CD1c-positive myeloid dendritic cell (primary cell): ENCODE results near the gene CACNB1.
A peak's percentile ranks its signal among the peaks of the same experiment; 100 is the strongest.

ENCODE experiments used
- DNase-seq: peaks from one replicate; pipeline ENCODE4 v3.0.0-alpha.2; 2016; ENCODE audit errors: extremely low spot score

The CACNB1 gene

DNA sequence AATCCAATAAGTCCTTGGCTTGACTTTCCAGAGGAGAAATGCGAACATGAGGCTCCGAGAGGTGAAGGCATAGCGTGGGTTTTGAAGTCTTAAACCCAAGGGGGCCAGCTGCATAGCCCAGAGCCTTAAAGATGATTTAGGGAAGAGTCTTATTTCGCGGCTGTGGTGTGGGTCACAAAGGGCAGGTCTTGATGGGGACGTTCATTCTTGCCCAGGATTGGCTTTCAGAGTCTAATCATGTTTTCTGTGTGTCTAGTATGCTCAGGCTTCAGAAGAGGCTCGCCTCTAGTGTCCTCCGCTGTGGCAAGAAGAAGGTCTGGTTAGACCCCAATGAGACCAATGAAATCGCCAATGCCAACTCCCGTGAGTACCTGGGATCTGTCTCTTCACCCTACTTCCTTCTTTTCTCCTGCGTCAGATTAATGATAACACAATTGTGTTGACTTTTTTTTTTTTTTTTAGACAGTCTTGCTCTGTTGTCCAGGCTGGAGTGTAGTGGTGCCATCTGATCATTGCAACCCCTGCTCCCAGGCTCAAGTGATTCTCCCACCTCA is 3.6 kb upstream of the CACNB1 start:
- DNase-seq, result no peak

DNA sequence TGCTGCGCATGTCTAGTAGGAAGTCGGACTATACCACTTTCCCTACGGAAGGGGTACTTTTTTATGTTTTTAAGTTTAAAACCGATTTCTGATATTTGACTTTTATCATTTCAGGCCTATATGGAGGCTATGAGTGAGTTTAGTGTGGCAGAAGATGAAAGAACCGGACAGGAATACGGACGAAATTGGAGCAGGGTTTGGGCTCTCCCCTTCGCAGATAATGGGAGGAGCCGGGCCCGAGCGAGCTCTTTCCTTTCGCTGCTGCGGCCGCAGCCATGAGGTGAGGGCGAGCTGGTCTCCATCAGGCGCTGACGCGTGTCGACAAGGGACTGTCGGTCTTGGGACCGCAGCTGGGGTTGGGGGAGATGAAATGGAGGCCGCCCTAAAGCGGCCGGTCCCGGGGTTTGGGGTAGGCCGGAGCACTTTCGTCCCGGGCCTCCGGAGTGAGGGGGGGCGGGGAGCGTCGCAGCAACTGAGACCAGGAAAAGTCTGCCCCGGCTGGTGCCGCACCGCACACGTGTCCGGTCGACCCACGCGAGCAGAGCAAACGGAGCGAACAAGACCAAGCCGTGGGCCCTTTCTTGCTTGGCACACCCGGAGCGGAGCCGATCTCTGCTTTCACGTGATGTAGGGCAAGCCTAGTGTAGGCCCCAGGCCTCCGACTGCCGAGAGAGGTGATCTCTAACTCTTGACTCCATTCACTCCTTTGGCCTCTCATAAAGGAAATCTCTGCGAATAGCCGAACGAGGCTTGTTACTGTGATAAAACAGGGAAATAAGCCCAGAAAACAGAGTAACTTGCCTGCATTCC is 2.8 kb upstream of the CACNB1 start, which contains the start of gene RPL19:
TSS of gene RPL19 (plus strand) at position 214 of the 810 bp plus-strand sequence. CDS start at position 276, 62 bp downstream.
- DNase-seq, result peak; percentile 37

DNA sequence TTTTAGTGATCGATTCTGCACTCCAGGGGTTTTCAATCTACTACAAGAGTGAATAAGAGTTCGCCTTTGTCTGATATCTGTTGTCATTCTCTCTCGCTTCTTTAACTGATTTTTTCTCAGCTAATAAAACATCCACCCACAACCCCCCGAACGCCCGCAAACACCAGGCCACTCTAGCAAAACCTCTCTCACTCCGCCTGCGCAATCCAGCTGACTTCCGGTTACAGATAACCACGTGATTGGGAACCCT is 2.3 kb upstream of the CACNB1 start:
- DNase-seq, result peak; percentile 97

DNA sequence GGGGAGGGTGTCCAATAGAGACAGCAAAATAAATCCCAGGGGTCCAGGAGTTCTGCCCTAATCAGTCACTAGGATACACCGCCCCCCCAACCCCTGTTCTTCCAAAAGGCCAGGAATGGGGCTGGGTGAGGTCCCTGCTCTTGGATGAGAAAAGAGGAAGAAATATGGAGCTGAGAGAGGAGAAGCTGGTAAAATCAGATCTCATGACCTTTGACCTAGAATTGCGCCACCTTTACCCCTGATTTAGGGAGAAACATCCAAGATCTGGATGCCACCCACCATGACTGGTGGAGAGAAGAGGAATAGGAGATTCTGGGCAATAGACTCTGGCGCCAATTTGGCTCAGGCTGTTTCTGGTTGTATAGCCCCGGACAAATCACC is 707 bp upstream of the CACNB1 start:
- DNase-seq, result peak; percentile 79

DNA sequence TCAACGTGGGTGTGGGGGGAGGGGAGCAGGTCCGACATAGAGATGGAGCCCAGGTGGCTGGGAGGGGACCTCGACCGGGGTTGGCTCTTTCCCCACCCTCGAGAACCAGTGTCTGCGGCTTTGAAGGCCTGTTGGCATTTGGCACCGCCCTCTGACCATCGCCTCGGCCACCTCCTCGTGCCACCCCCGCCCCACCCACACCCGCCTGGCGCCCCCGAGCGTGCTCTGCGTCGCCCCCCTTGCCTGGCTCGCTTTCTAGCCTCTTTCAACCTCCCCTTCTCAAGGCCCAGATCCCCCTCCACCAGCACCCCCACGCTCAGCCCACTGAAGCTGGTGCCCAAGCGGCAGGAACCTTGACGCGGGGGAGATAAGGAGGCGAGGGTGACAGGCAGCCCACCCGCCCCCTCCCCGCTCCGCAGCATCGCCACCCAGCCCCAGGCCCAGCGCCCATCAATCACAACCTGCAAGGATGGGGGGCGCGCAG is 619 bp downstream of the CACNB1 start:
- no peak for DNase-seq

DNA sequence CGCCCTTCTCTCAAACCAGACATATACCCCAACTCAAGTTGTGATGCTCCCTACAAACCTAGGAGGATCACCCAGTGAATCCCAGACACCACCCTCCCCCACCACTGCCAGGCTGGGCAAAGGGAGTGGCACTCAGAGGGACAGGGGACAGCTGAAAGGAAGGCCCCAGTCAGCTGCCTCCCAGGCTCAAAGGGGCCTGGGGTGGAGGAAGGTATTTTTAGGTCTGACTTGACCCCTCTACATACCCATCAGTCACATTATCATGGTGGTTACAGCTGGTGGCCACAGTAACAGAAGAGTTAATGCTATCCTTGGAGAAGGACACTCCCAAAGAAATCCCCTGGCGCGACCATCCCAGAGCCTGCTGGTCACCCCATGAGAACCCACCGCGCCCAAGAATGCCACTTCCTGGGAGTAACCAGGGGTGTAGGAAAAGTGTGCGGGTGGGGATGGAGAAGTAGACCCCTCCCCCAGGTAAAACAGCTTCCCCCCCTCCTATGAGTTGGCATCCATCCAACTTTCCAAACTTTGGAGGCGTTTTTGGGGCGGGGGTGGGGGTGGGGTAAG is 1.1 kb downstream of the CACNB1 start:
- DNase-seq, result no peak

DNA sequence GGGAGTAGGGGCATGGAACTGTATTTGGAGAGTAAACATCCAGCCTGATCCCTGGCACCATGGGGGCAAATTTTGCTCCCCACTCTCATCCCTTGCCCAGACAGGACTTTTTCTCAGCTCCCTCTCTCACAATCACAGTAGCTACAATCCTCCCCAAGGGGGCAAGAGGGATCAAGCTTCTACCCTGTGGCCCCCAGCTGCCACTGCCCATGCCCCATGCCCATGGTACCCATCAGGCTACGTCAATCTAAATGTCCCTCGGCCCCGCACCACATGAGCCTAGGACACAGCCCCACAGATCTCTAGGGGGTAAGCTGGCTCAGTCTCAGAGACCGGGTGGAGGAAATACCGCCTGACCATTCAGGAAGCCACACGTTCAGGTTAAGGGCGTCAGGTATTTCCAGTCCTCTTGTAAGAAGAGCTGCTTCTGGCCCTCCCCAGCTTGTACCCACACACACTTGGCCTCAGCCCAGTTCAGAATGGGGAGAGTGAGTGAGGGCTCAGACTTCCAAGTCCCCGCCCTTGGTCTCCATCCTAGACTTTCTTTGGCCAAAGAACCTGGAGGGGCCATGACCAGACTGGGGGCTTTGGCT is 1.8 kb downstream of the CACNB1 start:
- DNase-seq, result no peak

DNA sequence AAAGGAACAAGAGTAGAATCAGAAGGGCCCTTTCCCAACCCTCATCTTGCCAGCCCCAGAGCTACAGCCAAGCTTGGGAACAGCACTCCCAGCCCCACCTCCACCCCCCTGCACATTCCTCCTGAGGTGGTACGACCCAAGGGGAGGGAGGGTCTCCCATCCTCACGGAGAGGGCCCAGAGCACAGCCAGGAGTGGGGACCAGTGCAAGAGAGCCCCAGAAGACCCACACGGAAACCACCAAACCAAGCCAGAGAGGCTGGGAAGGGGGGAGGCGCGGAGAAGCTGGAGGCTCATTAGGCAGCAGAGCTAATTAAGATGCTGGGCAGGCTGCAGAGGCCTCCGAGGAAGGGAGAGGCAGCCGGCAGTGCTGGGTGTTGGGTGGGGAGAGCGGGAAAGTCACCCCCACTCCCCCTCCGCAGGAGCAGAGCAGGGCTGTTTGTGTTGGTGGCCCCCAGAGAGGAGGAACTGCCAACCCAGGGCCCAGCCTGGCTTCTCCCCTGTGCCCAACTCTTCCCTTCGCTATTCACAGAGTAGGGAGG is 2.4 kb downstream of the CACNB1 start:
- no peak for DNase-seq

DNA sequence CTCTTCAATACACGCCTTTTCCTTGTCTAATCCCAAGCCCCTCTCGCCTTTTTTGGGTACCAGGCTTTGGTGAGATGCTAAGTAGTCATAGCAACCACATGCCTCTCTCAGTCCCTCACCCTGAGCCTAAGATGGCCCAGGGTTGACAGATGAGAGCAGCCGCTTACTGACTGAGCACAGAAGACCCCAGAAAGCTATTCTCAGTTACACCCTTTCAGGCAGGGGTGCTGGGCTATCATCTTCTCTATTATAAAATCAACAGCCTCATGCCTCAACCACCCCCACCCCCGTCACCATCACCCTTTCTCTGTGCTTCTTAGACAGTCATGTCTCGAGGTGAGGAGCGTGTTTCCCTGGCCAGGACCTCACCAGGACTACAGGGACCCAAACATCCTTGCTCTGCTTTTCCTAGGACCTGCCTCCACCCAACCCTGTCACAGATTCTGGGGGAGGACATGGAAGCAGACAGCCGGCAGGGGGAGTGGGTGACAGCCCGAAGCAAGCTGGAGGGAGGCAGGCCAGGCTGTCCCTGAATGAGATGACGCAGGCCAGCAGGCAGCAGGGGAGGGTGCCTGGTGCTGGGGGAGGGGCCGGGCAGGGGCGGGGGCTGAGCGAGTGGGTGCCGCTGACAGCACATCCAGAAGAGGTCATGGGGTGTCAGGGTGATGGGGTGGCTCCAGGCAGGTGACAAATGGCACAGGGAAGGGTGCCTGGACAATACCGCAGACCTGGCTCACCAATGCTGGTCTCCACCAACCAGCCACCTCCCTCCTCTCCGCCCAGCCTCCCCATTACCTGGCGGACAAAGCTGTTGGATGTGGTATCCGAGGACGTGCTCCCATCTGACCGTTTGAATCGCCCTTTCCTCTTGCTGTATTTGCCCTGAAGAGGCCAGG is 3.1 kb downstream of the CACNB1 start:
- DNase-seq, result no peak

DNA sequence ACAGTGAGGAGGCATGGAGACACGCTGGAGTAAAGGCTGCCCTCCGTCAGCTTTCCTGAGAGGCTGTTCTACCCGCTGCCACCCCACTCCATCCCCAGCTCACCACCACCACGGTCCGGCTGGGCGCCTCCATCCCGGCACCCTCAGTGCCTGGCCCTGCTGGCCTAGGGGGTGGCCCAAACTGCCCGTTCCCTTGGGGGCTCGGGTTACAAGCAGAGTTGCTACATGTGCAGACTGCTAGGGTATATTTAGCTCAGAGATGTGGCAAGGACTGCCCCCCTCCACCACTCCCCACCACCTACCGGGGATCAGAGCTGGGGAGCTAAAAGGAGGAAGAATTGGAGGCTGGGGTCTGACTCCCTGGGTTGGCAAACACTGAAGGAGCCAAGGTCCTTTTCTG is 4.1 kb downstream of the CACNB1 start:
- no peak for DNase-seq

DNA sequence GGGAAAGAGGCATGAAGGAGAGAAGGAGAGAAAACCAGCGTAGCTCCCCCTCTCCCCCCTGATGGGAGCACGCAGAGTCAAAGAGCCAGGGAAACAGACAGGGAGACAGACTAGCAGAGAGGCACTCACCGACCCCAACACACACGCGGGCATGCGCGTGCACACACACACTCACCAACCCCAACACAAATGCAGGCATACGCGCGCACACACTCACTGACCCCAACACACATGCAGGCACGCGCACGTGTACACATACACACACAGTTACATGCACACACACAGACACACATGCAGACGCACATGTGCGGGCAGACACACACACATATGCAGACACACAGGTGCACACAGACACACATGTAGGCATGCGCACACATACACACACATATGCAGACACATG is 4.6 kb downstream of the CACNB1 start:
- DNase-seq, result no peak

DNA sequence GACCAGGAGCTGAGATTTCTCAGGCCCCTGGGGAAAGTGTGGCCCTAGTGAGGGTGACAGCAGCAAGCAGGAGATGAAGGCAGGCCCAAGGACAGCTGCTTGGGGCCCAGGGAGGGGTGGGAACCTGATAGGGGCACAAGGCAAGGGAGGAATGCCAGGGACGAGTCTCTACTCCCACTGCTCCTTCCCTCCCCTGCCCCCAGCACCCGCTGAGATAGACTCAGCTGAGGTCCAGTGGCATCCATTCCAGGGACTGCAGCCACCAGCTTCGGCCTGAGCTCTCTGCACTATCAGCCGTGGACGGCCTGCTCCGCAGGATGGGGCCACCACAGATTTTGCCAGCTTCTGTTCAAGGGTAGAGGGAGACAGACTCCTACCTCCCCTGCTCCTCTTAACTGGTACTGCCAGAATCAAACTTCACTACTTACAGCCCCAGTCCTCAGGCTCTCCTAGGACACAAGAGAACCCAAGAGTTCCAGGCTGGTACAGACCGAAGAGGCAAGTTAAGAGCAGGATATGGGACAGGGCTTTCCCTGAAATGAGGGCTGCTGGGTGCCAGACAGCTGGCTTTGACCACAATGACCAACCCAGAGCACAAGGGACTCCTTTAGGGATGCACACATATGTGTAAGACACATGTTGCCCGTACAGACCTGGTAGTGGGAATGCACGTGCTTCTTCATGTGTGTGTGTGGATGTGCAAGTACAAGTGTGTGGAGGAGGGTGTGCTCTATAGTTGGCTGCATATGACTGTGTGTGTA is 5.5 kb downstream of the CACNB1 start:
- DNase-seq, result no peak

DNA sequence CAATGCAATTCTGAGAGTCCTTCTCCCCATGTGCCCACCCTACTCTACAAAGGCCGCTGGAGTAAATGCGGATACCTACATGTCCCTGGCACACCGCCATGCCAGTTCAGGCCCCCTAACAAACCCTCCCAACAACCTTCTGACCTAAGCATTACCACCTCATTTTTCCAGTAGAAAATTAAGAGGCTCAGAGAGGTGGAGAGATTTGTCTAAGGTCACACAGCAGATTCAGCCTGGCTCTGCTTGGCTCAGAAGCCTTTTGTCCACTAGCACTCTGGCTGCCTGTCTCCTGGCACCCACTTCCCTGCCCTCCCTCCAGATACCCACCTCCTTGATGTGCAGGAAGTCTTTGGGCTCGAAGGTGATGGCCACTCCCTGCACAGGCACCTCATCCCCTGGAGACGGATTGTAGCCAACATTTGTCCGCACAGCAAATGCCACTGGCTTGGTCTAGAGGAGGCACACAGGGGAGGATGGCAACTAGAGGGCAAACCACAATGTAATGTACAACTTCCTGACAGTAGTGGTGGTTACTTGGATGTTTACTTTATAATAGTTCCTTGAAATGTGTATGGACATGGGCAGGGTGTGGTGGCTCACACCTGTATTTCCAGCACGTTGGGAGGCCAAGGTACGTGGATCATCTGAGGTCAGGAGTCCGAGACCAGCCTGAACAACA is 10.2 kb downstream of the CACNB1 start:
- no peak for DNase-seq

DNA sequence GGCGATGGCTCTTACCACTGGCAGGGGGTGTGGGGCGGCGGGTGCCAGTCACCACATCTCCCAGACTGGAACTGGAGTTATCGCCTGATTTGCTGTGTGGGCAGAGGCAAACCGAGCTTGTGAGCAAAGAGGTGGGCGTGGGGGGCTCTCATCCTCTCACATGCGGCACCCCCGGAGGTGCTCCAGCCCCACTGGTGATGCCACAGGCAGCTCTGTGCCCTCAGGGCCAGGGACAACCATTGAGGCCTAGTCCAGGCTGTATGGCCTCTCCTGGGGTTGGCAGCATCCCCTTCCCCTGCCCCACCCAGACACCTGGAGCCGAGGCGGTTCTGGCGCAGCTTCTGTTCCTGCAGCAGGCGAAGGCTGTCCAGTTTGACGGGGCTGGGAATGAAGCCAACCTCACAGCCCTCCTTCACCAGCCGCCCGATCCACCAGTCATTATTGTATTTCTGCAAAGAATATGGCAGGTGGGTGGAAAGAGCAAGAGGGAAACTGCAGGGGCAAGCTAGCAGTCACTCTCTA is 10.9 kb downstream of the CACNB1 start:
- no peak for DNase-seq

DNA sequence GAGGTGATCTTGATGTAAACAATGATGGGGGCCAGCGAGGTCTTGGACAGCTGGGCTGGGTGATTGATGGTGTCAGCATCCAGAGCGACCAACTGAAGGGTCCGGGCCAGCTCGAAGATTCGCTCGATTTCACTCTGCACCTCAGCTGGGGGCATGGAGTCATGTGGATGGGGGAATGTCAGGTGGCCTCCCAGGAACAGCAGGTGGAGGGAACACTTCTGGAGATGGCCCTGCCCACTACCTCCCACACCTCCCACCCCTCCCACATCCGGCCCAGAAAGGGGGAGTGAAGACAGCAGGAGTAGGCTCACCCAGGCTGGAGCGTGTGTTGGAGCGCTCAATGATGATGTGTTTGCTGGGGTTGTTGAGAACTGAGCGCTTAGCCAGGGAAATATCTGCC is 13.7 kb downstream of the CACNB1 start:
- no peak for DNase-seq

DNA sequence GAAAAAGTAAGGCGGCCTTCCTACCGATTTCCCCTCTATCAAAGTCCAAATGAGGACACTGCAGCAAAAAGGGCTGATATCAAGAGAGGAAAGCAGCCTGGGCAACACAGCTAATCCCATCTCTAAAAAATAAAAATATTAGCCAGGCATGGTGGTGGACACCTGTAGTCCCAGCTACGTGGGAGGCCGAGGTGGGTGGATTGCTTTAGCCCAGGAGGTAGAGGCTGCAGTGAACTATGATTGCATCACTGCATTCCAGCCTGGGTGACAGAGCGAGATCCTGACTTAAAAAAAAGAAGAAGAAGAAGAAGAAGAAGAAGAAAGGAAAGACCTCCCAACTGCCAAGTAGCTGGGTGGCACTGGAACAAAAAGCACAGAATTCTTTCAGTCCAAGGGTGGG is 14.4 kb downstream of the CACNB1 start:
- no peak for DNase-seq

DNA sequence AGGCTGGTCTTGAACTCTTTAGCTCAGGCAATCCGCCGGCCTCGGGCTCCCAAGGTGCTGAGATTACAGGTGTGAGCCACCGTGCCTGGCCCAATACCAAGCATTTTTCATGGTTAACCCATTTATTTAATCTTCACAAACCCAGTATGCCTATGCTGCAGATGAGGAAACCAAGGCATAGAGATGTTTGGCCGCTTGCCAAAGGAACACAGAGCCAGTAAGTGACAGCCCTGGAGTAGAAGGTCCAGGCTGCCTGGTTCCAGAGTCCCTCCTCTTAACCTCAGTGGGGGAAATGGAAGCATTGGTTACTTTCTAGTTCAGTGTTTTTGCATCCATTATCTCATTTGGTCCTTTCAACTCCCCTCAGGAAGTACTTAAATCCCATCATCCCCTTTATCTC is 16.2 kb downstream of the CACNB1 start:
- no peak for DNase-seq

DNA sequence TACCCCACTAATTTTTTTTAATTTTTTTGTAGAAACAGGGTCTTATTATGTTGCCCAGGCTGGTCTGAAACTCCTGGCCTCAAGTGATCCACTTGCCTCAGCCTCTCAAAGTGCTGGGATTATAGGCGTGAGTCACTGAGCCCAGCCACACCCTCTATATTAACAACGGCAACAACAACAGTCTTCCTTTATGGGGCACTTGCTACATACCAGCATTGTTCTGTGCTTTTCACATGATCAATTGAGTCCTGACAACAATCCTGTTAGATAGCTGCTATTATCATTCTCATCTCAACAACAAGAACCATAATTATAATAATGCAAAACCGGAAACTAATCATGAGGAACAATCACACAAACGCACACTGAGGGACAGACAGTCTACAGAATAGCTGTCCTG is 18.9 kb downstream of the CACNB1 start:
- DNase-seq, result no peak

DNA sequence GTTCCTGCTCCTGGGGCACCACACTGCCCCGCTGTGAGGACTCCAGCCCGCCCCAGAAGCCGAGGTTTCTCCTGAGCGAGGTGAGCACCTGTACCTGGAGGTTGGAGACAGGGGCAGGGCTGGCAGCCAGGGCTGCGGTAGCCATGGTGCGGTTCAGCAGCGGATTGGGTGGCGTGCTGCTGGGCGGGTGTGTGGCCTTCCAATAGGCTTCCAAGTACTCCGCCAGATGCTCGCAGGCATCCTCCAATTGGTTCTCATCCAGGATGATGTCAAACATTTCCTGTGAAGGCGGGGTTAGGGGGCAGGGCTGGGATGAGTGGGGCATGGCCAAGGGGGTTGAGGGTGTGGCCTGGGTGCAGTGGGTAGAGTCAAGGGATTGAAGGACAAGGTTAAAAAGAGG is 20.2 kb downstream of the CACNB1 start:
- no peak for DNase-seq

DNA sequence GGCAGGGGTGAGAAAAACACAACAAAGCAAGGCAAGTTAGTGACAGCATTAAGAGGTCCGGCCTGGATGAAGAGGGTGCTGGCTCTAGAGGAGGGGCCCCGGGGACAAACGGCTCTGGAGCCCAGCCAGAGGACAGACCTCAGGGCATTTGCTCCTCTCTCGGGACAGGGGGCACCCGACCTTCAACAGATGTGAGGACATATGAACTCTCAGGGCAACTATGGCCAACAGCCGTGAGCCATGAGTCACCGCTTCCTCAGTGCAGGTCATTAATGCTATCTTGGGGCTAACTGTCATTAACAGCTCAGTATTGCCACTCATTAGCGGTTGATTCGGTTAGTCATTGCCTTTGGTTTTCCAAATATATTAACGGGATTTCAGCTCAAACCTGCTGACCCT is 21.8 kb downstream of the CACNB1 start:
- no peak for DNase-seq
